K562 (cell line): ENCODE results near the gene FJX1. TPM values are rescaled to one million over a fixed set of nuclear protein-coding genes. Genes with fewer than 3 reads are reported as not detected.

Experiments
- BRD4 ChIP-seq: fragments of 200-600 bp; sonication (generic); IDR thresholded peaks from 2 replicates; pipeline ENCODE4 v1.6.1; 2017; ENCODE audit warnings: inconsistent platforms
- CTCFL ChIP-seq: IDR thresholded peaks from 2 replicates; pipeline ENCODE4 v1.6.1; 2011; ENCODE audit warnings: borderline replicate concordance, low read depth, mild to moderate bottlenecking, moderate library complexity, low read length; ENCODE audit not compliant: insufficient read depth, poor library complexity, severe bottlenecking
- HNRNPUL1 ChIP-seq: fragments of 200-400 bp; formaldehyde crosslinking; IDR thresholded peaks from 2 replicates; pipeline ENCODE4 v1.6.1; 2017; ENCODE audit warnings: low read length
- ILK ChIP-seq: fragments of 450-650 bp; IDR thresholded peaks from 2 replicates; pipeline ENCODE4 v1.6.1; 2016; ENCODE audit warnings: missing genetic modification characterization, low read depth, mild to moderate bottlenecking, missing compliant biosample characterization, moderate library complexity, borderline replicate concordance
- IRF2 ChIP-seq: sonication (generic); formaldehyde crosslinking; IDR thresholded peaks from 2 replicates; pipeline ENCODE4 v1.8.1; 2022; ENCODE audit warnings: mild to moderate bottlenecking, missing genetic modification reagents
- MBD2 ChIP-seq: sonication (generic); IDR thresholded peaks from 2 replicates; pipeline ENCODE4 v1.6.1; 2016; ENCODE audit warnings: low read depth, borderline replicate concordance
- MTA3 ChIP-seq: fragments of 450-650 bp; formaldehyde crosslinking; IDR thresholded peaks from 2 replicates; pipeline ENCODE4 v1.6.1; 2017; ENCODE audit warnings: mild to moderate bottlenecking, borderline replicate concordance
- PCBP2 ChIP-seq: fragments of 200-400 bp; formaldehyde crosslinking; IDR thresholded peaks from 2 replicates; pipeline ENCODE4 v1.6.1; 2018; ENCODE audit warnings: low read length, low read depth, mild to moderate bottlenecking, moderate library complexity; ENCODE audit not compliant: poor library complexity, severe bottlenecking
- POLR2AphosphoS5 ChIP-seq: IDR thresholded peaks from 2 replicates; pipeline ENCODE4 v1.6.1; 2011; ENCODE audit warnings: mild to moderate bottlenecking, low read depth, low read length, moderate library complexity; ENCODE audit not compliant: control insufficient read depth, insufficient read depth
- POLR3A ChIP-seq: IDR thresholded peaks from 2 replicates; pipeline ENCODE4 v1.6.1; 2011; ENCODE audit warnings: borderline replicate concordance, mild to moderate bottlenecking, moderate library complexity; ENCODE audit not compliant: insufficient read length, insufficient read depth; ENCODE audit errors: extremely low read depth
- PTRF ChIP-seq: fragments of 450-650 bp; IDR thresholded peaks from 2 replicates; pipeline ENCODE4 v1.6.1; 2016; ENCODE audit warnings: mild to moderate bottlenecking, missing genetic modification characterization, missing compliant biosample characterization
- RBM39 ChIP-seq: fragments of 200-400 bp; formaldehyde crosslinking; optimal IDR thresholded peaks from 2 replicates; pipeline ENCODE3; 2018; ENCODE audit warnings: low read depth, low read length
- SRSF1 ChIP-seq: fragments of 200-400 bp; formaldehyde crosslinking; IDR thresholded peaks from 2 replicates; pipeline ENCODE4 v1.6.1; 2017; ENCODE audit warnings: mild to moderate bottlenecking, low read depth, low read length, moderate library complexity
- YBX1 ChIP-seq: fragments of 450-650 bp; IDR thresholded peaks from 2 replicates; pipeline ENCODE4 v1.7.1; 2016; ENCODE audit warnings: mild to moderate bottlenecking
- ZNF699 ChIP-seq: fragments of 250-450 bp; sonication (Bioruptor Pico); IDR thresholded peaks from 2 replicates; pipeline ENCODE4 v1.8.0; 2021; ENCODE audit warnings: mild to moderate bottlenecking, moderate library complexity; ENCODE audit not compliant: insufficient replicate concordance
- polyA plus RNA-seq, 8 experiments: library from polyadenylated mRNA; depleted of rRNA in 4 of 8; stranded (reverse) in 5 of 8; unstranded in 3 of 8; fragments of >200 nt; fragmentation: Nextera tagmentation in 2 of 8; fragmentation: Illumina TruSeq in 1 of 8; extraction: Ambion mirVana in 2 of 8; extraction: Trizol in 1 of 8; gene quantifications; 2 replicates each; pipeline versions ENCODE4 v1.2.1 to v1.2.3, GENCODE V29; 2011 to 2014; ENCODE audit warnings: inconsistent platforms in 1 of 8, missing spikeins in 1 of 8
- total RNA-seq, 7 experiments: library from RNA; depleted of rRNA in 6 of 7; stranded (reverse); fragments of >200 nt in 6 of 7; fragmentation: Illumina TruSeq in 2 of 7; extraction: Trizol in 2 of 7; gene quantifications; 2 replicates each; pipeline versions ENCODE4 v1.2.1 to v1.2.3, GENCODE V29; 2011 to 2021; ENCODE audit warnings: low replicate concordance in 1 of 7
- TF ChIP-seq, protein P1 (sequence below): fragments of 450-650 bp; IDR thresholded peaks from 2 replicates; pipeline ENCODE4 v1.6.1; 2017; ENCODE audit warnings: antibody characterized with exemption, mild to moderate bottlenecking

The FJX1 gene
- total and polyA plus RNA-seq, 9 of the 15 experiments (the other 6 are each of a cell fraction or from before 2014, with no cell fraction given) = 0.10 to 2.7 (median 0.72) TPM

DNA sequence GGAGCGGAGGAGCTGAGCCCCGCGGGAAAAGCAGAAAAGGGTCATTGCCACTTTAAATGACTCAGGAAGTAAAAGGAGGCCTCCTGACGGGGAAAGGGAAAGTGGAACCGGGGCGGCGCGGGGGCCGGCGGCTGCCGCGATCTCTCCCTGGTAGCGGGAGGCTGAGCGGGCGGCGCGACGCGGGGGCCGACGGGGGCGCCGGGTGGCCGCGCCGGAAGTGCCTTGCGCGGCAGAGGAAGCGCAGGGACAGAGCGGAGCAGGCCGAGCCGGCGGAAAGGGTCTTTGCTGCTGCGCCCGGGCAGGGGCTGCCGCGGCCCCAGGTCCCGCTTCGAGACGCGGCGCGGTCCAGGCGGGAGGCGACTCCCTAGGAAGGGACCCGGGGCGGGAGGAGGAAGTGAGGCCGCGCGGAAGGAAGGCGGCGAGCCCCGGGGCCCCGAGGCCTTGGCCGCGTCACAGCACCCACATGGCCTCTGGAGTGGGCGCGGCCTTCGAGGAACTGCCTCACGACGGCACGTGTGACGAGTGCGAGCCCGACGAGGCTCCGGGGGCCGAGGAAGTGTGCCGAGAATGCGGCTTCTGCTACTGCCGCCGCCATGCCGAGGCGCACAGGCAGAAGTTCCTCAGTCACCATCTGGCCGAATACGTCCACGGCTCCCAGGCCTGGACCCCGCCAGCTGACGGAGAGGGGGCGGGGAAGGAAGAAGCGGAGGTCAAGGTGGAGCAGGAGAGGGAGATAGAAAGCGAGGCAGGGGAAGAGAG lies 44.6 kb downstream of the FJX1 start, which contains the start of gene TRIM44 (continued):
- TF ChIP-seq, protein P1, sequence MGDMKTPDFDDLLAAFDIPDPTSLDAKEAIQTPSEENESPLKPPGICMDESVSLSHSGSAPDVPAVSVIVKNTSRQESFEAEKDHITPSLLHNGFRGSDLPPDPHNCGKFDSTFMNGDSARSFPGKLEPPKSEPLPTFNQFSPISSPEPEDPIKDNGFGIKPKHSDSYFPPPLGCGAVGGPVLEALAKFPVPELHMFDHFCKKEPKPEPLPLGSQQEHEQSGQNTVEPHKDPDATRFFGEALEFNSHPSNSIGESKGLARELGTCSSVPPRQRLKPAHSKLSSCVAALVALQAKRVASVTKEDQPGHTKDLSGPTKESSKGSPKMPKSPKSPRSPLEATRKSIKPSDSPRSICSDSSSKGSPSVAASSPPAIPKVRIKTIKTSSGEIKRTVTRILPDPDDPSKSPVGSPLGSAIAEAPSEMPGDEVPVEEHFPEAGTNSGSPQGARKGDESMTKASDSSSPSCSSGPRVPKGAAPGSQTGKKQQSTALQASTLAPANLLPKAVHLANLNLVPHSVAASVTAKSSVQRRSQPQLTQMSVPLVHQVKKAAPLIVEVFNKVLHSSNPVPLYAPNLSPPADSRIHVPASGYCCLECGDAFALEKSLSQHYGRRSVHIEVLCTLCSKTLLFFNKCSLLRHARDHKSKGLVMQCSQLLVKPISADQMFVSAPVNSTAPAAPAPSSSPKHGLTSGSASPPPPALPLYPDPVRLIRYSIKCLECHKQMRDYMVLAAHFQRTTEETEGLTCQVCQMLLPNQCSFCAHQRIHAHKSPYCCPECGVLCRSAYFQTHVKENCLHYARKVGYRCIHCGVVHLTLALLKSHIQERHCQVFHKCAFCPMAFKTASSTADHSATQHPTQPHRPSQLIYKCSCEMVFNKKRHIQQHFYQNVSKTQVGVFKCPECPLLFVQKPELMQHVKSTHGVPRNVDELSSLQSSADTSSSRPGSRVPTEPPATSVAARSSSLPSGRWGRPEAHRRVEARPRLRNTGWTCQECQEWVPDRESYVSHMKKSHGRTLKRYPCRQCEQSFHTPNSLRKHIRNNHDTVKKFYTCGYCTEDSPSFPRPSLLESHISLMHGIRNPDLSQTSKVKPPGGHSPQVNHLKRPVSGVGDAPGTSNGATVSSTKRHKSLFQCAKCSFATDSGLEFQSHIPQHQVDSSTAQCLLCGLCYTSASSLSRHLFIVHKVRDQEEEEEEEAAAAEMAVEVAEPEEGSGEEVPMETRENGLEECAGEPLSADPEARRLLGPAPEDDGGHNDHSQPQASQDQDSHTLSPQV = peak; percentile 94
- no peak for TF ChIP-seq CTCFL
- no peak for TF ChIP-seq SRSF1
- TF ChIP-seq RBM39 = no peak
- no peak for TF ChIP-seq POLR3A
- no peak for TF ChIP-seq ZNF699 (CRISPR knock-in tag)
- TF ChIP-seq BRD4 = peak; percentile 69; the same call in 1 of the 2 replicates
- peak; percentile 71; the same call in 1 of the 2 replicates for TF ChIP-seq MTA3
- TF ChIP-seq YBX1 = no peak
- TF ChIP-seq HNRNPUL1 = no peak
- TF ChIP-seq ILK (tag) = no peak
- TF ChIP-seq POLR2AphosphoS5 = peak; percentile 55; the same call in 1 of the 2 replicates
- no peak for TF ChIP-seq PTRF (tag)
- TF ChIP-seq PCBP2 = no peak
- TF ChIP-seq IRF2 (CRISPR knock-in tag) = no peak
- no peak for TF ChIP-seq MBD2
